GM21360 (cell line): ENCODE measurements around the gene CA10.

Source experiments
- ATAC-seq: cut with Tn5 transposase; IDR thresholded peaks from one replicate; pipeline ENCODE4 v1.9.1; 2021; ENCODE audit warnings: mild to moderate bottlenecking, moderate library complexity; ENCODE audit not compliant: unreplicated experiment

The CA10 gene

DNA sequence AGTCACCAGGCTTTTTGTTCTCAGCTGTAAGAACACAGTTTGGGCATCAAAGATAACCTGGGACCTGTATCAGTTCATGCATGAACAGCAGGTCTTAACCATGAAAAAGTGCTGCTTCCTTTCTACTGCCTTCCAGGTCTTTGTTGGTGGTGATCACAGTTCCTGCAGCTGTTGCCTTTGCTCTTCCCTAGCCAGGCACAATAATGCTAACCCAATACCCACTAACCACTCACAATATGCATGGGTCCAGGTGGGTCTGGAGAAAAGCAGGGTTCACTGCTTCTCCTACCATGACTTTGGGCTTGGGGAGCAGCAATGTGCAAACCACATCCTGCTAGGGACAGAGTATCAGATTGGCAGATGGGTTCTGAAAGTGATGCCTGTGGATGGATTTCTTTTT, 501.3 kb downstream of the CA10 start:
- no peak for ATAC-seq

DNA sequence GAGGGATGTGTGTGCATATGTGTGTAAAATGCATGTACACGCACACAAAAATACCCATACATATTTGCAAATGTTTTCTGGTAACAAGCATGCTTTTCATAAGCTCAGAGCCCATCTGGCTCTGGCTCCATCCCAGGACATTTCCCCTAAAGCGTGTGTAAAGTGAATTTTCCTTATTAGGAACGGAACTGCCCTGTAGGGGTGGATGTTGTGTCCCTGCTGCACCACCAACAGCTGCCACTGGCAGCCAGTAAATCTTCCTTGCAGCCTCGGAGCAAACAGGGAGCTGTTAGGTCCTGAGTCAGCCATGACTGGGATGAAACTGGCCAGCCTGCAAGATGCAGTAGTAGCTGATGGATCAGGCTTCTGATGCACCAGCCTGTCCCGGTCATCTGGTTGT, 504.6 kb downstream of the CA10 start:
- ATAC-seq = no peak

DNA sequence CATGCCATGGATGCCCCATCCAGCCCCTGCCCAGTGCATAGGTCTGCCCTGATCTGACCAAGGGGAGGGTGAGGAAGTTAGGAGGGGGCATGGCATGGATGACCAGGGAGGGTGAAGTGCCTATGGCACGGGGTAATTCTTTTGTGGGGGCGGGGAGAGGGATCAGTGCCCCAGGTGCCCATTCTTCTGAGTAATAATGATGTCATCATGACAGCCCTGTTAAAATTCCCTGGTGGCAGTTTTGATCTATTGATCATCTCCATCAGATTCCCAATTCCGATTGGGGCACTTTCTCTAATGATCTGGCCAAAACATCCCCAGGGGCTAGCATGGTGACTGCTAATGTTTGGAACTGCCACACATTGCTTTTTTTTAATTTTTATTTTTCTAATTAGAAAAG, 506.0 kb downstream of the CA10 start:
- ATAC-seq = no peak

DNA sequence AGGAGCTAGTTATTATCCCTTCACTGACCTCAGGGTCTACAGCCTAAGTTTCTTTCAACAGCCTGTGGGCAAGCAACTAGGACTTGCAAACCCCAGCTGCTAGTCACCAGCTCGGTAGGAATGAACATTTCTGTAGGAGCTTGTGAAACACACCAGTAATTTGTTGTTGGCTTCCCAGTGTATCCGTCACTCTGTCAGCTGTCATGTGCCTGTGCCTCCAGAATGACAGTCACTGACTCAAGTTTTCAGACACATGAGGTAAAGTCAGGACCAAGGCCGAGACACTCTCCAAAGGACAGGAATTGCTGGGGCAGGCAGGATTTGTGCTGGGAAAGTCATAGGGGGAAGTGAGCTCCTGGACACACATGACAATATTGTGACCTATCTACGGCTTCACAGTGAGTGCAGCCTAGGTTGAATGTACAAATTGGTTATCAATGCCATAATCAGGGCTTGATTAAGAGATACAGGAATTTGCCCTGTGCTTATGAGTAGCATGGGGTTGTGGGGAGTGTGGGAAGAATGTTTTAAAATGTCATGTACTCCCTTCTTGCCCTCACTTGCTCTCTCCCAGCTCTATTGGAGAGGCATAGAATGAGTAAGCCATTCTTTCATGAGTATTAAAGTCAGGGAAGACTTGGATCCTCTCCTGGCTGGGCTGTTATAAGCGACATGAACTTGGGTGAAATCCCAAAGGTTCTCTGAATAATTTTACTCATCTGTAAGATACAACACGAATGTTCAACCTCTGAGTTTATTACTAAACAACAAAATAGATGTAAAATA, 506.8 kb downstream of the CA10 start:
- ATAC-seq = no peak

DNA sequence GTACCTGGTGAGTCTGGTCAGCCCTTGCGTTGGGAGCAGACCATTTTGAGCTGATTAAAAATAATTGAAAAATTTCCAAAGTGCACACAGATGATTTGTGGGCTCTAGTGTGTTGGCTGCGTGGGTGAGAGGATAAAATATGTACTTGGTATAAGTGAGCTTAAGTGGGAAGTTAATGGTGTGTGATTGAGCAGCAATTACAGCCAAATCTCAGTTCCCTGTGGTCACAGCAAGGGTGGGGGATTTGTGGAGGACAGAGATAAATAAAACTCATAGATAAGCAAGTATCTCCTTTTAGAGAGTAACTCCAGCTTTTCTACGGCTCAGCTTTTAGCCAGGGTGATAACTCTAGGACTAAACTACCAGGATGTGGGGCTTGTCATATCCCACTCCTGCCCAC, 507.7 kb downstream of the CA10 start:
- no peak for ATAC-seq

DNA sequence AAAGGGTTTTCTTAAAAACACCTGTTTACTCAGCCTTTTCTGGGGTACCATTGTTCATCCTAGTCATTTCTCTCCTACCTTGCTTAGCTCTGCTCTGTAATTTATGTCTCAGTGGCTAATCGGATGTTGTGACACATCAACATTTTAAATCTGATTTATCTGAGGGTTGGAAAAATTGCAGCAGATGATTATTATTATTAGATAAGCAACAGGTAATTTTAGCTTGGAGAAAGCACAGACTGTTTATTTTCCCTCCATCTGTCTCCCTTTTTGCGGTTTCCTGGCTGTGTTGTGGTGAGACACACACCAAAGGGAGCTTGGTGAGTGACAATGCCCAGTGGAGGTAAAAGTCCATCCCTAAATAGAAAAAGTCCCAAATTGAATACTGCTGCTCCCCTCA, 508.3 kb downstream of the CA10 start:
- no peak for ATAC-seq

DNA sequence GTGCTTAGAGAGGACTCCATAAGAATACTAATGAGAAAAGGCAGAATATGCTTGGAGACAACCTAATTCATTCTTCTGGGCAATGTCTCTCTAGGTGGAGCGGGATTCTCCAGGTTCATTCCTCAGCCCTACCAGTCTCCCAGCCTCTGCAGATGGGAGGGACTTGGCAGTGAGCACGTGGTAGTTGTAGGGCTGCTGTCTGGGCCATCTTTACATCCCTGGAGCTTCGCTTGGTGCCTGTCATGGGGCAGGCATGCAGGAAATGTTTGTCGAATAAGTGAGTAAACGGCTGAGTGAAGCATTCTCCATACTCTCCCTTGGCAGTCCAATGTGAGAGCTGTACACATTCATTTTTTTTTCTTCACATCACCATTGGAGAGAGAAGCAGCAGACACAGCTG, 510.7 kb downstream of the CA10 start:
- no peak for ATAC-seq

DNA sequence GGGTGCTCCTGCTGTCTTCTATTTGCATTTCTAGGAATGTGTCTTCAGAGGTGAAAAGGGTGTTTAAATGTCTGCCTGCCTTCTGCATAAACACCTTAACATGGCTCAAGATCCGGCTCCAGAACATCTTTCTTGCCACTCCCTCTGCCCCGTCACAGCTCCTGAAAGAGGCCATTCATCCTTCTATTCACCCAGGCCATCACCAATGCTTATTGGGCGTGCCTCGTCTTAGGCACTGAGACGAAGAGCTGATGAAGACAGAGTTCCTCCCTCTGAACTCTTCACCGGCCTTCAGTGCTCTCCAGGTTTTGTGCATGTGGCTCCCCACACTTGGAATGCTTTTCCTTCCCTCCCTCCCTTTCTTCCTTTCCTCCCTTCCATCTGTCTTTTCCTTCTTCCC, 511.4 kb downstream of the CA10 start:
- no peak for ATAC-seq

DNA sequence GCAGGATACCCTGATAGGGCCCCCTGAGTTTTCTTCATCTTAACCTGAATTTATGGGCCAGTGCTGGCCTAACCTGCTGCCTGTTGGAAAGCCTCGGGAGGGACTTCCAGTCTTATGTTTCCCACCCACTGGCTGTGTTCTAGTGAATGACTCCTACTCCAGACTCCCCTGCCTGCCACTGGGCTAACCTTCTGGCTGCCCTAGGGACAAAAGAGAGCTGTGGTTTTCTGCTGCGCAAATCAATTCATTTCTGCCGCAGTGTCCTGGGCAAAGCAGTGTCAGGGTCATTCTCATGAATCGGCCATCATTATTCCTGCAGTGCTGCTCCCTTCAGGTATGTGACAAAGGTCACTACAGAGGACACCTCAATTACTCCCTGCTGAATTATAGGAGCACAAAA, 512.0 kb downstream of the CA10 start:
- no peak for ATAC-seq

DNA sequence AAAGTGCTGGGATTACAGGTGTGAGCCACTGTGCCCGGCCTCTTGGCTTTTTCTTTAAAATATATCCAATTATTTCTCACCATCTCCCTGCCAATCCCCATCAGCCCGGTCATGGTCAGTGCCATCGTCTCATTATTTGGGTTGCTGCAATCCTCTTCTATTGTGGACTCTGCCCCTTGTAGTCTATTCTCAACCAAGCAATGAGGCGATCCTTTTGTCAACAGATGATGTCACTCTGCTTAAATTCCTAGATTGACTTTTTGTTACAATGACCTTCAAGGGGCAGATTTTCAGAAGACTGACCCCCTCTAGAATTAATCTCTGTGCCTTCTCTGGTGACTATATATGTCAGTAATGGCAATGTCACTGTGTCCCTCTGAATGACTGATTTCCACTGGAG, 513.5 kb downstream of the CA10 start:
- ATAC-seq = no peak

DNA sequence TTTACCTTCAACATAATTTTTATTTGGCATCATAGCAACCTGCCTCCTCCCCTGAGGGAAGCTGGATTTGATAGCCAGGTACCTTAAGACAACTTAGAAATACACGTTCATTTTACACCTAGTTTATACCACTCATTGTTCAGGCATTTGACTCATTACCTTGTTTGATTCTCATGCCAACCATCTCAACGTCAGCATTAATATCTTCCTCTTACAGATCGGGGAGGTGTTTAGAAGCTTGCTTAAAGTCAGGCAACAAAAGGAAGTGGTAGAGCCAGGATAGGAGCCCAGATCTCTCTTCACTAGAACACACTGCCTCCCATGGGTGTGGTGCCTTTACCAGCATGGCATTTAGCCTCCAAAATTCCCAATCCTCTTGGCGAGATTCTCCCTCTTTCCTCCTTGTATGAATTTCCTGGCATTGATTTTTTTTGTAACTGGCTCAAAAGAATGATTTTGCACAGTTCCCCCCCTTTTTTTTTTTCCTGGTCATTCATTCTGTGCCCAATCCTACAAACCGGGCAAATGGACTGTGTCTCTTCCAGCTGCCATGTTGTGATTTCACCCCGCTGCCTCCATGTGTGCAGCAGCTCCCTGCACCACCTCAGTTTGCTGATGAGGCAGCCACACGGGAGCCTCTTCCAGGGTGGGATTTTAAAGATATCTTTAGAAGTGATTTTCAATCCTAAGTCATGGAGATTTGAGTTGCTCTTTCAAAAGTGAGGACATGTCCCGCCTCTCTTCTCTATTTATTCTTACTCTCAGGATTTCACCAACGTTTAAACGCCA, 514.6 kb downstream of the CA10 start:
- ATAC-seq = no peak

DNA sequence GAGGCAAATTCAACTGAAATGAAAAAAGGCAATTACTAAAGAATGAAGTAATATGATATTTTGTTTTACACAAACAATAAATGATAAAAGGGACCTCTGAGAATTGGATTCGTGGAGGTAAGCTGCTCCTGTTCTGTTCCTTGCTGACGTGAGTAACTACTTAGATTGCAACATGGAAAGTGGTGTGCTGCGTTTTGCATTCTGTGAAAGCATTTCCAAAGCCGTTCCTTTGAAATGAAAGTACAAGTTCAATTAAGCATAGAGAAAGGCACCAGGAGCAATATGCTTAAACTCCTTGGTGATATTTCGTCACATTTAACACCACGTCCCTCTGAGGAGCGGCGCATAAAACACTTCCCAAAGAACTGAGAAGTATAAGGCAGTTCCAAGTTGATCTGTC, 516.5 kb downstream of the CA10 start:
- no peak for ATAC-seq

DNA sequence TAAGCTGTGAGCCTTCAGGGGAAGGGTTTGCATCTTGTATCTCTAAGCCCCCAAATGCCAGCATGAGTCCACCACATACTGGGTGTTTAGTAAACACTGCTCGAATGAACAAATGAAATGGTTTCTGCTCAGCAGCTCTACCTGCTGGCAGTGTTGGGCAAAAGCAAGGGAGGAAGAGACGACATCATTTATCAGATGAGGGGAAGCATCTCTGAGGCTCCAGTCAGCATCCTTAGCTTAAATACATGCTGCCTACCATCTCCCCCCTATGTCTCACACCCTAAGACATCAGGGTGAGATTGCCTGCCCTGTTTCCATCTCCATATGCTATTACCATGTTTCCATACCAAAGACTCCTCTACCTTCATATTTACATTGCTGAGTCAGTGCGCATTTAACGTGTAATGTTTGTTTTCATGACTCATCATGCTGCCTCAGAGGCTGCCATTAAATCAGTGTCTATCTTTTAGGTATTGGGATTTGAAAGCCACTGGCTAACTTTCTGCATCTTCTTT, 518.3 kb downstream of the CA10 start:
- ATAC-seq = no peak

DNA sequence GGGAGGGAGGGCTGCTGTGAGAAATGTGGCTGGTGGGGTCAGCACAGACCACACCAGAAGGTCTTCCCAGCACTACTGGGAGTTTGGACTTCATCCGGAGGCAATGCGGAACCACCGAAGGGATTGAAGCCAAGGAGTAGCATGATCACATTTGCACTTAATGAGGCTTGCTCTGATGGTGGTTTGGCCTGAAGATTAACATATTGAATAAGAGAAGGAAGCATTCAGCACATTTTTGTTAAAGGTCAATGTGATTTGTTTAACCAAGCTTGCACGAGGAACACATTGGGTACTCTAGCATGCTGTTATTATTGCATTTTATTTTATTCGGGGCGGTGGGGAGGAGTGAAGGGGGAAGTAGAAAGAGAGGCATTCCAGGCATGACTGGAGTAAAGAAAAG, 519.5 kb downstream of the CA10 start:
- ATAC-seq = no peak

DNA sequence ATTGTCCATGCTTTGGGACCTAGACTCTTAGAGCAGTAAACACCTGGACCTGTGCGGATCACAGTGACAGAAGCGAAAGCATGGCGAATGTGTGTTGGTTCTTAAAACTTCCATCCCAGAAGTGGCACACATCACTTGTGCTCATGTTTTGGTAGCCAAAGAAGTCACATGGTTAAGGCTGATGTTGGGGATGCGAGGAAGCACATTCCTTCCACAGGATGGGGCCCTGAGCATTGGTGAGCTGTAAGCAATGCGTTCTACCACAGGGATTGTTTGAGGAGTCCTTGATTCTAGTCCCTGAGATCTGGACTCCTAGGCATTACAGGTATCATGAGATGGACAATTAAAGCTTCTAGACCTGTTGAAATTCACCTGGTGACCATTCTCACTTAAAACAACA, 522.2 kb downstream of the CA10 start:
- no peak for ATAC-seq

DNA sequence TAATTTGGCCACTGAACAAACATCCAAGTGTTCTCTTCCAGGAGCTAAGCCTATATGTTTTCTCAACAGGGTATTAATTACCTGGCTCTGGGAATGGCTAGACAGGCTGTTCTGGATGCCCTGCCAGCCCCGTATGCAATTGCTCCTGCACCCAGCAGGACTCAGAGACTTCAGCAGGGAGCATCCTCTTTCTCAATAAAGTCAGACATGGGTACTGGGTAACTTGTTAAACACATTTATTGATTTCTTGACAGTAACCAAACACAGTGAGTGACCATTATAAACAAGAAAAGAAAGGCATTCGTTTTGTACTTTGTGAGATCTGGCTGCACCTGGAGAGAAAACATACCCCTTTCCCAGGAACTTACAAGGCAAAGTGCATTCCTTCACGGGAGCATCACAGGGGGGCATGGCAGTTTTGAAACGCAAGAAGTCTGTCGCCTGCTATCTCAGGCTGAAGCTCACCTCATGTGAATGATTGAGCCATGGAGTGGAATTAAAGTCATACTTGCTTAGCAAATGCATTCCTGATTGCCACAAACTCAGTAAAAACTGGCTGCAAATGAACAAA, 528.3 kb downstream of the CA10 start:
- no peak for ATAC-seq

DNA sequence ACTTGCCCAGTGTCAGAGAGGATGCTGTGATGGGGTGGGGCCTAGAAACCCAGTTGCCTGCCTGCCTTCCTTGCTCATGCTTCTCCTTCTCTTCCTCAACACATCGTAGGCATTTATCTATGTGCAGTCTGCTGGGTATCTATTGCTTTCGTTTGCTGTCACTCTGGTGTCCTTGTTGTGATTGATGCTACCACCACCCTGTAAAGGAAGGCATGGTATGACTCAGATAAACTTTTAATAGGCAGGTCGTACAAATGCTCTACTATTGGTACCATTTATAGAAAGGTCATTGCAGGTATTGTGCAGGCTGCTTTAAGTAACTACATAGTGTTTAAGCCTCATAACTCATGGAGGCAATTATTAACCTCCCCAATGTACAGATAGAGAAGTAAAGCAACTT, 529.3 kb downstream of the CA10 start:
- ATAC-seq = no peak

DNA sequence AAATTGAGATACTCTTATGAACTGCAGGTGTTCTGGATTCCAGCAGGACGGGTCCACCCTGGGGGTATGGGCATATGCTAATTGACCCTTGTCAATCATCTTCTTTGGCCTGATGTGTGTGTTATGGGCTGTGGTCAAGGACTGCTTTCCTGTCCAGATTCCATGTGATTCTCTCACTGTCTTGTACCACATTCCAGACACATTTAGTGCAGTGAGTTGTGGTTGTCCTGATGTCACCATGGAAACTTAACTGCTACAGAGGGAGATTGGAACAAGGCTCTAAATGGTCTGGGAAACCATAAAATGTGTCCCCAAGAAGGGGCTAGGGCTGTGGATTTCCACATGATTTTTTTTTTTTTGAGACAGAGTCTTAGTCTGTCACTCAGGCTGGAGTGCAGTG, 530.7 kb downstream of the CA10 start:
- ATAC-seq = no peak

DNA sequence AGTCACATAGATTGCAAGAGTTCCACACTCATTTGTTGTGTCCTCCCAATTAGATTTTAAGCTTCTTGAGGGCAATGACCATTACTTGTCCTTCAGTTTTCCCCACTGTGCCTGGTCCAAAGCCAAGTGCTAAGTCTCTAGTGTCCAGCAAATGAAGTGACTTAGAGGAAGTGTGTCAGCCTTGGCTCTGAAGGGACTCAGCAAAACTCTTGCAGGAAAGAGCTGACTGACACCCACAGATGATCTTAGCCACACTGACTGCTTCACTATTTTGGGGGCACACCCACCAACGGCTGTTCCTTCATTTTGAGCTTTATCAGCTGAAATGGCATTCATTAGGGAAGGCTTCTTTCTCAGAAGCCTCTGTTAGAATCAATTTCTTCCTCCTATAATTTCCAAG, 540.0 kb downstream of the CA10 start:
- ATAC-seq = no peak

DNA sequence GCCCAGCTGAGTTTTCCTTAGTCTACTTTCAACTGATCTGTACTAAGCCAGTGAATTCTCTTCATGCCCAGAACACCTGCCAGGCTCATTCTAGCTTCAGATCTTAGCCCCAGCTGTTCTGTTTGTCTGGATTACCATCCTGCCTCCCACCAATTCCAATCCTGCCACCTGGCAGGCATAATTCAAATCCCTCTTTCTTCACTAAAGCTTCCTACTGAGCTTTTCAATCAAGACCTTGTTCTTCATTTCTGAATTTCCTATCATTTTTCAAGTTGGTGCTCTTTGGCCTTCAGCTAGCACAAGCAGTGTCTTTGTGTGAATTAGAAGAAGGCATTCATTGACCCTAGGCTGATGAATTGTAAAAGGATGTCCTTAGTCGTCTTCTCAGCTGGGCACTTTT, 540.5 kb downstream of the CA10 start:
- ATAC-seq = no peak

DNA sequence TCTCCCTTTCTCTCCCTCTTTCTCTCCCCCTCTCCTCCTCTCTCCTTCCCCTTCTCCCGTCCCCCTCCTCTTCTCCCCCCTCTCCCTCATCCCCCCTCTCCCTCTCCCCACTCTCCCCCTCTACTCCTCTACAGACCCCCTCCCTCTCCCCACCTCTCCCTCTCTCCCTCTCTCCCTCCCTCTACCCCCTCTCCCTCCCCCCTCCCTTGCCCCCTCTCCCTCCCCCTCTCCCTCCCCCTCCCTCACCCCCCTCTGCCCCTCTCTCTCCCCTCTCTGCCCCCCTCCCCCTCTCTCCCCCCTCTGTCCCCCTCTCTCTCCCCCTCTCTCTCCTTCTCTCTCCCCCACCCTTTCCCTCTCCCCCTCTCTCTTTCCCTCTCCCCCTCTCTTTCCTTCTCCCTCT, 545.3 kb downstream of the CA10 start:
- ATAC-seq = no peak

DNA sequence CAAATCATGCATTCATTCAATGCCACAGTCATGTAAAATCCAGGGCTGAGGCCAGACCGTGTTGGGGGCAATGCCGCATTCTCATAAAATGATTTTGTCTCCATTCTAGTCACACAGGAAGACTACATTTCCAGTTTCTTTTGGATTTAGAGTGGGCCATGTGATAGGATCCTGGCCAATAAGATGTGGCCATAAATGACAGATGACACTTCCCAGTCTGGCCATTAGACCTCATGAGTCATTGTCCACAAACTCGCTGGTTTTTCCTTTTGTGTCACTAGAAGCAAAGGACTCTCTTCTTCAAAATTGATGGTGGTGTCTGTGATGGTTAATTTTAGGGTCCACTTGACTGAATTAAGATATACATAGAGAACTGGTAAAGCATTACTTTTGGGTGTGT, 545.8 kb downstream of the CA10 start:
- no peak for ATAC-seq
